HEK293T (cell line): ENCODE measurements around the gene ZP1.

Source experiments
- CTBP1 ChIP-seq: fragments of 450-650 bp; IDR thresholded peaks from 2 replicates; pipeline ENCODE4 v1.6.1; 2016; ENCODE audit warnings: borderline replicate concordance
- ELF4 ChIP-seq: fragments of 450-650 bp; IDR thresholded peaks from 2 replicates; pipeline ENCODE4 v1.6.1; 2017; ENCODE audit warnings: antibody characterized with exemption

GRCh38 chr11:60872124-60872960 is 5.0 kb downstream of the ZP1 start:
- TF ChIP-seq CTBP1: no peak
- TF ChIP-seq ELF4: no peak
